GM08714 (cell line): ENCODE data around the gene C11orf24.

Experiments
- H3K4me3 ChIP-seq: fragments of 200-500 bp; sonication (Bioruptor generic); 2 replicates; pipeline ENCODE4 v1.5.1; 2014; ENCODE audit warnings: mild to moderate bottlenecking, low read length, inconsistent platforms
- ZNF274 ChIP-seq: IDR thresholded peaks from 2 replicates; pipeline ENCODE4 v1.6.1; 2012; ENCODE audit warnings: mild to moderate bottlenecking, low read depth, low read length

C11orf24 gene

GRCh38 chr11:68269414-68270081, 2.2 kb downstream of the C11orf24 start:
- TF ChIP-seq ZNF274: no peak
- no peak overlapping the region; the same call in 1 of the 2 replicates for H3K4me3 ChIP-seq

- no peak for TF ChIP-seq ZNF274
- no peak overlapping the region for H3K4me3 ChIP-seq
These were observed 3.9 kb downstream of the C11orf24 start for GRCh38 chr11:68267881-68268240.

GRCh38 chr11:68266936-68267880, 4.6 kb downstream of the C11orf24 start:
- peak overlapping the region; percentile 33; the same call in 1 of the 2 replicates for H3K4me3 ChIP-seq
- TF ChIP-seq ZNF274: no peak

GRCh38 chr11:68266121-68266891, 5.5 kb downstream of the C11orf24 start:
- H3K4me3 ChIP-seq: peak overlapping the region; percentile 33; the same call in 1 of the 2 replicates

GRCh38 chr11:68264741-68265540, 6.8 kb downstream of the C11orf24 start:
- no peak for TF ChIP-seq ZNF274
- H3K4me3 ChIP-seq: no peak overlapping the region

More at GRCh38 chr11:68266121-68266891, 5.5 kb downstream of the C11orf24 start:
- no peak for TF ChIP-seq ZNF274

GRCh38 chr11:68264244-68264643, 7.5 kb downstream of the C11orf24 start:
- no peak for TF ChIP-seq ZNF274
- H3K4me3 ChIP-seq: no peak overlapping the region

GRCh38 chr11:68263444-68264035, 8.2 kb downstream of the C11orf24 start:
- no peak for TF ChIP-seq ZNF274
- H3K4me3 ChIP-seq: no peak overlapping the region

- no peak overlapping the region for H3K4me3 ChIP-seq
- no peak for TF ChIP-seq ZNF274
These were observed 9.3 kb downstream of the C11orf24 start for GRCh38 chr11:68262544-68262827.

- TF ChIP-seq ZNF274: no peak
- no peak overlapping the region for H3K4me3 ChIP-seq
These were observed 9.8 kb downstream of the C11orf24 start for GRCh38 chr11:68261749-68262543.

- no peak overlapping the region for H3K4me3 ChIP-seq
- TF ChIP-seq ZNF274: no peak
These were observed 10.8 kb downstream of the C11orf24 start for GRCh38 chr11:68261006-68261405.

GRCh38 chr11:68260484-68260883, 11.3 kb downstream of the C11orf24 start:
- no peak overlapping the region for H3K4me3 ChIP-seq
- TF ChIP-seq ZNF274: no peak

GRCh38 chr11:68259122-68259959, 12.4 kb downstream of the C11orf24 start:
- H3K4me3 ChIP-seq: no peak overlapping the region
- TF ChIP-seq ZNF274: no peak

GRCh38 chr11:68258363-68258765, 13.4 kb downstream of the C11orf24 start:
- H3K4me3 ChIP-seq: no peak overlapping the region
- TF ChIP-seq ZNF274: no peak
